KMS-11 (cell line): ENCODE data around the gene MGMT.

Source experiments
- H2AFZ ChIP-seq: fragments of 200-600 bp; sonication (generic); 2 replicates; pipeline ENCODE4 v1.6.1; 2016; ENCODE audit warnings: antibody characterized with exemption, mixed run types, low read depth
- H3K27ac ChIP-seq: fragments of 200-600 bp; sonication (generic); 2 replicates; pipeline ENCODE4 v1.6.1; 2016; ENCODE audit warnings: mild to moderate bottlenecking, mixed run types
- H3K27me3 ChIP-seq: fragments of 200-600 bp; sonication (generic); 2 replicates; pipeline ENCODE4 v1.6.1; 2017; ENCODE audit warnings: mild to moderate bottlenecking, low read depth, mixed run types, moderate library complexity; ENCODE audit not compliant: insufficient read depth
- H3K36me3 ChIP-seq: fragments of 200-600 bp; sonication (generic); 2 replicates; pipeline ENCODE4 v1.6.1; 2017; ENCODE audit warnings: mild to moderate bottlenecking, mixed run types; ENCODE audit not compliant: insufficient read depth
- H3K4me1 ChIP-seq: fragments of 200-600 bp; sonication (generic); 2 replicates; pipeline ENCODE4 v1.6.1; 2016; ENCODE audit warnings: mild to moderate bottlenecking, low read depth, mixed run types; ENCODE audit not compliant: poor library complexity, severe bottlenecking
- H3K4me2 ChIP-seq: fragments of 200-600 bp; sonication (generic); 2 replicates; pipeline ENCODE4 v1.7.0; 2016; ENCODE audit warnings: mild to moderate bottlenecking, mixed run types
- H3K4me3 ChIP-seq: fragments of 200-600 bp; sonication (generic); IDR thresholded peaks from 2 replicates; pipeline ENCODE4 v1.6.1; 2017; ENCODE audit warnings: low read depth, low read length, mixed read lengths; ENCODE audit not compliant: insufficient read depth
- H3K79me2 ChIP-seq: fragments of 200-600 bp; sonication (generic); 2 replicates; pipeline ENCODE4 v1.6.1; 2016; ENCODE audit warnings: low read depth, mixed run types; ENCODE audit not compliant: insufficient read depth
- H3K9ac ChIP-seq: fragments of 200-600 bp; sonication (generic); 2 replicates; pipeline ENCODE4 v1.6.1; 2016; ENCODE audit warnings: mild to moderate bottlenecking, mixed run types
- H4K20me1 ChIP-seq: fragments of 200-600 bp; sonication (generic); 2 replicates; pipeline ENCODE4 v1.6.1; 2016; ENCODE audit warnings: mild to moderate bottlenecking, mixed run types; ENCODE audit not compliant: insufficient read depth
- CTCF ChIP-seq: fragments of 200-600 bp; sonication (generic); conservative IDR thresholded peaks from 2 replicates; pipeline ENCODE4 v1.6.1; 2017; ENCODE audit warnings: low read depth, mild to moderate bottlenecking, antibody characterized with exemption, low read length, moderate library complexity, mixed read lengths

MGMT gene

GRCh38 chr10:129524936-129525335 lies 57.9 kb downstream of the MGMT start:
- Histone ChIP-seq H3K4me2 (no peak overlapping the region), H3K36me3 (no peaks in the 10 kb centered on the region), H3K79me2 (no peaks in the 10 kb centered on the region), H3K4me3 (no peak overlapping the region), H3K27me3 (no peaks in the 10 kb centered on the region), H3K4me1 (no peaks in the 10 kb centered on the region), H4K20me1 (no peaks in the 10 kb centered on the region), H2AFZ (no peak overlapping the region), H3K27ac (no peak overlapping the region), H3K9ac (no peak overlapping the region)
- TF ChIP-seq CTCF, result no peak

- Histone ChIP-seq H3K36me3 (no peaks in the 10 kb centered on the region), H3K27ac (no peak overlapping the region), H3K4me3 (no peak overlapping the region), H3K79me2 (no peaks in the 10 kb centered on the region), H3K4me1 (peaks cover 2% of the 10 kb centered on the region), H4K20me1 (no peaks in the 10 kb centered on the region), H3K9ac (no peak overlapping the region), H3K27me3 (no peaks in the 10 kb centered on the region), H2AFZ (no peak overlapping the region), H3K4me2 (no peak overlapping the region)
- no peak for TF ChIP-seq CTCF
Observed at GRCh38 chr10:129525401-129525801, 58.4 kb downstream of the MGMT start.

- H3K79me2 ChIP-seq, result no peaks in the 10 kb centered on the region
- H3K27me3 ChIP-seq, result no peaks in the 10 kb centered on the region
- H4K20me1 ChIP-seq, result no peaks in the 10 kb centered on the region
- no peaks in the 10 kb centered on the region for H3K36me3 ChIP-seq
- no peak overlapping the region for H3K4me2 ChIP-seq
- no peak overlapping the region for H3K4me3 ChIP-seq
- TF ChIP-seq CTCF, result no peak
- H3K9ac ChIP-seq, result no peak overlapping the region
- no peak overlapping the region for H2AFZ ChIP-seq
- no peak overlapping the region for H3K27ac ChIP-seq
- peaks cover 13% of the 10 kb centered on the region for H3K4me1 ChIP-seq
Observed at GRCh38 chr10:129526943-129527342, 59.9 kb downstream of the MGMT start.

- H3K4me1 ChIP-seq, result peaks cover 13% of the 10 kb centered on the region
- H3K4me3 ChIP-seq, result no peak overlapping the region
- no peak overlapping the region for H2AFZ ChIP-seq
- H3K36me3 ChIP-seq, result no peaks in the 10 kb centered on the region
- H3K79me2 ChIP-seq, result no peaks in the 10 kb centered on the region
- no peak overlapping the region for H3K27ac ChIP-seq
- no peak for TF ChIP-seq CTCF
- H4K20me1 ChIP-seq, result no peaks in the 10 kb centered on the region
- no peak overlapping the region for H3K9ac ChIP-seq
- no peaks in the 10 kb centered on the region for H3K27me3 ChIP-seq
- H3K4me2 ChIP-seq, result no peak overlapping the region
Observed at GRCh38 chr10:129528376-129528978, 61.4 kb downstream of the MGMT start.
